GM18873 (cell line): ENCODE measurements around the gene DDRGK1.
"Not testable (repeated sequence)": the region's sequence is repeated elsewhere in the genome, so short reads cannot be mapped to it uniquely, and the experiment has no call there.

Experiments used
- ATAC-seq: cut with Tn5 transposase; IDR thresholded peaks from one replicate; pipeline ENCODE4 v1.9.1; 2021; ENCODE audit warnings: mild to moderate bottlenecking, moderate library complexity, moderate number of reproducible peaks; ENCODE audit not compliant: unreplicated experiment, low FRiP score

The DDRGK1 gene

DNA sequence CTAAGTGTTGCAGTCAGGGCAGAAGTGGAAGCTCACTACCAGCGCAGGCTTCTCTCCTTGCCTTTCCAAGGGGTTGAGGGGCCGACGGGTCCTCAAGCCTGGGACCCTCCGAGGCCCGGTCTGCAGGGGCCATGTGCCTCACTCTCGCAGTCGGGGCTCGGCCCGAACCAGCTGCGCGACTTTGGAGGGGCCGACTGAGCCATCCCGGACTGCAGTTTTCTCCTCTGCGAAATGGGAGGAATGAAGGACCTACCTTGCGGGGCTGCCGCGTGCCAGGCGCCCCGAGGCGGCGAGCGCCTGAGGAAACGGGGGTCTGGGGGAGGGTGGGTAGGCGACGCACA is 36.8 kb downstream of the DDRGK1 start:
- no peak for ATAC-seq

DNA sequence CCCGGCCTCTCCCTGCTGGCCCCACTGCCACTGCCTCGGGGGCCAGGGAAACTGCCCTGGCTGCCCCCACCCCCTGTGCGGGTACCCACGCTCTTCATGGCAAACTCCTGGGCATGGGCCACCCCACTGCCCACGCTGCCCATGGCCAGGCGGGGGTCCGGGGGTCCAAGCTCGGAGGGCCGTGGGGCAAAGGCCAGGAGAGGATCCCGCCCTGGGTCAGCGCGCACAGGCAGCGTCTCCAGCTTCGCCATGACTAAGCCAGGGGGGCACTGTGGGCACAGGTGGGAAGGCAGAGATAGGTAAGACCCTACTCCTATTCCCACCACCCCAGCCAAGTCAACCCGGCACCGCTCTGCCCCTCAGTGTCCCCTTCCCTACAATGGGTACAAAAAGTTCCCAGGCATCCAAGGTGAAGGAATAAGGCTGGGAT is 37.6 kb downstream of the DDRGK1 start:
- ATAC-seq = no peak

DNA sequence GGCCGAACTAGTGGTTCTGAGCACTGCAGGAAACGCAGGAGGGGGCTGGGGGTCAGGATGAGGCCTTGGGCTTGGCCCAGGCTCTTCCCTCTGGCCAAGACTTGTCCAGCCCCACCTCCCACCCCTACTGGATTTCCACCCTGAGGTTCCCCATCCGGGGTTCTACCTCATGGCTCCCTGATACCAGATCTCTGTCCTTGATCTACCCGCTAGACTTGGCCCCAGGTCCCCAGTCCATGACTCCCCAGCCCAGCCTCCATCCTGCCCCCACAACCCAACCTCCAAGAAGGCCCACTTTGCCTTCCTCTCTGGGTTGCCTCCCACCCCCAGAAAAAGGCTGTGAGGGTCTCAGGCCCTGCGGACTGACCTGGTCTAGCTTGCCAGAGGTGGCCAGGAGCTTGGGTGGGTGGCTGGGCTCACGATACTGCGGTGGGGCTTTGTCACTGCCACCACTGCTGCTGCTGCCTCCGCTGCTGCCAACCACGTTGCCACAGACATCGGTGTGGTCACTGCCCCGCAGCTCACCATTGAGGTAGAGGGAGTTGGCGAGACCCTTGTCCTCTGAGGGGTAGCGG is 38.1 kb downstream of the DDRGK1 start:
- no peak for ATAC-seq

DNA sequence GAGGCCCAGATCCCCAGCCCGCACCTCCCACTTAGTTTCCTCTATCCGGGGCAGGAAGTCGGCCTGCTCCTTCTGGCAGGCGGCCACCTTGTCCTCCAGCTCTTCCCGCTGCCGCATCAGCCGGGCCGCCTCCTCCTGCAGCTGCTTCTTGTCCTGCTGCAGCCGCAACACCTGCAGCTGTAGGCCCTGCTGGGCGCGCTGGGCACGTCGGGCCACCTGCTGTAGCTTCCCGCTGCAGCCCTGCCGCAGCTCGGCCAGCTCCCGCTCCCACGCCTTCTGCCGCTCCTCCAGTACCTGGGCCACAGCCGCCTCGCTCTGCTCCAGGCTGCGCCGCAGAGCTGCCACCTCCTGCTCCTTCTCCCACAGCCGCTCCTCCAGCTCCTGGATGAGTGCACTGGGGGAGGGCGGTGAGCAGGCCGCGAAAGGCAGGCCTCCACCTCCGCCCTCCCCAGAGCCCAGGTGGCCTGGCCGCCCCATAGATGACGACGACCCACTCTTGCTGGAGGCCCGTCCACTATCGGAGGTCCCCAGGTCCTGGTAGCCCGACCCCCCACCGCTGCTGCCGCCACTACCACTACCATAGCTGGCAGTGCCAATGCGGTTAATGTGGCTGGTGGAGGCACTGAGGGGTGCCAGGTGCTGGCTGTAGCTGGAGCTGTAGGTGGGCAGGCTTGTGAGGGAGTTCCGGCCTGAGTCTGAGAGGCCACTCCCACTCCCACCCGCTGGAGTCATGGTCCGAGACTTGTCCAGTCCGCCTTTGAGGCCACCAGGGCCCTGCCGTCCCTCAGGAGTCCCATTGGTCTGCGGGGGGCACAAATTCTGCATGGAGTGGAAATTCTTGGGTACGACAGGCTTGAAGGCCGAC is 38.8 kb downstream of the DDRGK1 start:
- ATAC-seq = no peak

DNA sequence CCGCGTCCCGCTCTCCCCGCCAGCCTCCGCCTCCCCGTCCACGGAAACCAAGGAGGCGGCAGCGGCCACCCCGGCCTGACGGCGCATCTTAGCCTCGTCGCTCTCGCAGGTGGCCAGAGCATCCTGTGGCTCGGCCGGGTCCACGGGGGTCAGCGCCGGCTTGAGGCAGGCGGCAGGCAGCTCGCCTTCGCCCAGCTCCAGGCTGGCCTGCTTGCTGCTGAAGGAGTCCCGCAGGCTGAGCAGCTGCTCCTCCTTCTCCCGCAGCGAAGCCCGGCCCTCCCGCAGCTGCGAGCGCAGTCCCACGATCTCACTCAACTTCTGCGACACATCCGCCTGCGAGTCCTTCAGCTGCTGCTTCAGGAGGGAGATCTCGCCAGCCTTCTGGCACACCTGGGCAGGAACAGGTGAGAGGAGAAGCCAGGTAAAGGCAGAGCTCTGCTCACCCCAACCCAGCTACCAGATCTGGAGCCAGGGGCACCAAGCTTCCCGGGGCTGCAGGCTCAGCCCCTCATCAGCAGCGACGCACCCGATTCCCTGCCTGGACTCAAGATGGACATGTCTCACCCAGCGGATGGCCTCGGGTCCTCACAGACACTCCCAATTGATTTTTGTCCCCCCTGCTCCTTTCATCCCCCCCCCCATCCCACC is 39.6 kb downstream of the DDRGK1 start:
- no peak for ATAC-seq

DNA sequence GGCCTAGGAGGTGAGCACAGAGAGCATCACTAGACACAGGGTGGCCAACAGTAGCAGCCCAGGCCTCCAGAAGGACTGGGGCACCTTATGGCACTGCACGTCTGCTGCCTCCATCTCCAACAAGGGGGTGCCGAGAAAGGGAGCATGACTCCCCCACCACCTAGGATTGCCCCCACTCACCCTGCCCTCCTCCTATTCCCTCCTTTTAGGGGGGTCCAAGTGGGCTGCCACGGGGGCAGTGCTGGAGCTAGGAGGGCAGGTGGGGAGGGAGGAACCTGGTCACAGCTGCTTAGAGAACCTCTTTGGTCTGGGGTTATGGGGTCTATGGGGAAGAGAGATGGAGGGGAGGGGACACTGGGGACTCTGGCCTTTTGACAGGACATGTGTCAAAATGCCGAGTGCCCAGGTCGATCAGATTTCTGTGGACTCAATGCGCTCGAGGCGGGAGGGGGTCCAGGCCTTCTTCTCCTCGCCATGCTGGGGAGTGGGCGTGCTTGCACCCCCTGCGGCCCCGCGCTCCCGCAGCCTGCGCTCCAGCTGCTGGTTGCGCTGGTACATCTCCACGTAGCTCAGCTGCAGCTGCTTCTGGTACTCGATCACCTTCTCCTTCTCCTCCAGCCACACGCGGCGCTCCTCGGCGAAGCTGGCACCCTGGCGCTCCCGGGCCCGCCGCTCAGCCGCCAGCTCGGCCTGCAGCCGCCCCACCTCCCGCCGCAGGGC is 40.3 kb downstream of the DDRGK1 start:
- no peak for ATAC-seq

DNA sequence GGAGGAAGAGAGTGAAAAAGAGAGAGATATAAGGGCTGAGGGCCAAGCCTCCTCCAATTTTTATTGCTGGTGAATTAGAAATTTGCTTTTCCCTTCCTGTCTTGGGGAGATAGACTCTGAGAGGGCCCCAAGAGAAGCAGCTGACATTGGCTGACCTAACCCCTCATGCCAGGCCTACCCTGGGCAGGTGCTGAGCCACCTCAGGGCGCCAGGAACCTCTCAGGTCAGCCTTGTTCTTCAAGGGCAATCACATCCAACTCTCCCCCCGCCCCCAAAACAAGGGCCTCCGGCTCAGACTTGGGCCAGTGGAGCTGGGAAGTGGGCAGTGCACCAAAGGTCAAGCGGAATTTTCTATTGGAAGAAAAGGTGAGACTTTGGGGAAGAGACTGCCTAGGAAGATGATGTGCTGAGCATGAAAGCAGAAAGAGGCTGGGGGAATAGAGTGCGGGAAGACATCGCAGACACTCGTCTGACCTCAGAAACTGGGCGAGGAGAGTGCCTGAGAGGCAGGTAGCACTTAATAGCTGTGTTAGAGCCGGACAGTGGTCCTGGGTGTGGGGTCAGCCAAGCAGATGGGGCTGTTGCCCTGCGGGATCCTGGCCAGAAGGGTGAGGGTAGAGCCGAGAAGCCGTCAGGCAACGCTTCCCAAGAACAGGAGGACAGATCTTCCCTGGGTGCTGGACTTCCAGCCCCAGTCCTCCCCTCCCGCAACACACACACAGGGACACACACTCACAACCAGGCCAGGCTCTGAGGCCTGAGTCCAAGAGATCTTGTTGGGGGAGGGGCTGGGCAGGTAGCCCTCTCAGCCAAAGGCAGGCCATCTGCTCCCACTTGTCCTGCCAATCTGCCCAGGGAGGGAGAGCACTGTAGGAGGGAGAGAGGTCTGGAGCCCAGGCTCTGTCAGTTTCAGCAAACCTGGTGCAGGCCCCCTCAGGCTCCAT is 41.1 kb downstream of the DDRGK1 start:
- no peak for ATAC-seq

DNA sequence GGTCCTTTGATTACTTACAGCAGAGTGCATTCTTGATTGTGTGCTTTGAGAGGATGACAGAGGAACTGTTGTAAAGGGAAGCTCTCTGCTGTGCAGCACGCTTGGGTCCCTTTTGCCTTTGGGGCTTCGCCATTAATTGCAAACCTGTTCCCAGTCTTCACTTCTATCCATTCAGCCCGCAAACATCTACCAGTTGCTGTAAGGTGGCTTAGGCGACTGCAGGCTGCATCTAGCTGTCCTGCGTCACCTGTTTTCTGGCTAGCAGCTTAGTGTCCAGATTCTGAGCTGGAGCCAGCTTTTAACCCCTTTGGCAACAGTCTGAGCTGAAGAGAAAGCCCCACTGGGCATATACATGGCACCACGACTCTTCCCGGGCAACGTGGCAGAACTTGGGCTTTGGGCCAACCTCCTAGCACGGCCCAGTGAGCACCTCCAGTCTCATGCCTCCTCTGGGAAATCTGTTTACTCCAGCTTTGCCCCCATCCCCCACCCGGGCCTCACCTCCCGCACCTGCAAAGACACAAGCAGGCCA is 42.3 kb downstream of the DDRGK1 start:
- ATAC-seq = no peak

DNA sequence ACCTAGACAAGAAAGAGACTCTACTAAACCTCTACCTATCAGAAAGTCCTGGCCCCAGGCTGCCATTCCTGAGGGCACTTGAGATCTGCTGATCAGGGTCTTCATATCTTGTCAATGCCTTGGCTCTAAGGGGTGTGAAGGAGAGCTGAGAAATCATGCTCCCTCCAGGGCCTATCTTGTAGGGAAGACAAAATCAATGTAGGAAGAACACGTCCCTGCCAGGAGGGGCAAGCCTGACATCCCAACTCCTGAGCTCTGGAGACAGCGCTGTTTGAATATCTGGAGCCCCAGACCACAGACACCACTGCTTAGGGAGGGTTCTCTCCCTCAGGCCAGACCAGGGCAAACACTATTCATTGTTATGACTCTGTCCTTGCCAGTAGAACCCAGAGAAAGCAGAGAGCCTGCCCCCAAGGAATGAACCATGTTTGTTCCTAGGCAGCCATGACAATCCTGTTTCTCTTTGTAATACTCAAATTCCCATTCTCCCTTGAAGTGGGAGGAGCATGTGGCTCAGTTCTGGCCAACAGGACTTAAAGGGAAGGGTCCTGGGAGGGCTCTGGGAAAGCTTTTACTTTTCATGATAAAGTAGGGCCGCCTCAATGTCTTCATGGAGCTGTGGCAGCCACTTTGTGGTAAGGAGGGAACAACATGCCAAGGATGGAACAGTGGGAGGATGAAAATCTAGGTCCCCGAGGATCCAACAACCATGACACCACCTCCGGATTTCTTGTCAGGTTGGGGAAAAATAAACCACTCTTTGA is 43.0 kb downstream of the DDRGK1 start:
- ATAC-seq = no peak

DNA sequence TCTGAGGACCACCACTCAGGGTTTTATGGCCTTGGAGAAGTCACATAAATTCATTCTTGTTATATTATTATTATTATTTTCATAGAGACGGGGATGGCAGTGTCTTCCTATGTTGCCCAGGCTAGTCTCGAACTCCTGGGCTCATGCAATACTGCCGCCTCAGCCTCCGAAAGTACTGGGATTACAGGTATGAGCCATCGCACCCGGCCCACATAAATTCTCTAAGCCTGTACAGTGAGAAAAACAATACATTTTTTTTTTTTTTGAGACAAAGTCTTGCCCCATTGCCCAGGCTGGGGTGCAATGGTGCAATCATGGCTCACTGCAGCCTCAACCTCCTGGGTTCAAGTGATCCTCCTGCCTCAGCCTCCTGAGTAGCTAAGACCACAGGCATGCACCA is 44.1 kb downstream of the DDRGK1 start:
- ATAC-seq = no peak

DNA sequence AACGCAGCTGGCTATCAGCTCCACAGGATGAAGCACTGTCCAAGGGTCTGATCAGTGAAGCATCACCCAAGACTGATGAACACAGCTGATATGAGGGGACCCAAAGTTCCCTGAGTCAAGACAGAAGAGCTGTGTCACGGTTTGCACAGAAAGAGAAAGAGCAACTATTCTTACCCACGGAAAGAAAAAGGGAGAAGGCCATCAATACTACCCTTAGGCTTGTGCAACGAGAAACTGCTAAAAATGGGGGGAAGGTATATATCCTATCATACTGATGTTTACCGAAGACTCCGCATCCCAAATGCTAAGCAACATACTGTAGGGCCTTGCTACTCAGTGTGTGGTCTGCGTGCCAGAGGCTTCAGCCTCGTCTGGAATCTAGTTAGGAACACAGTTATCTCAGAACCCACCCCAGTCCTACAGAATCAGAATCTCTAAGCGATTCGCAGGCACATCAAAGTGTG is 45.5 kb downstream of the DDRGK1 start:
- no peak for ATAC-seq

DNA sequence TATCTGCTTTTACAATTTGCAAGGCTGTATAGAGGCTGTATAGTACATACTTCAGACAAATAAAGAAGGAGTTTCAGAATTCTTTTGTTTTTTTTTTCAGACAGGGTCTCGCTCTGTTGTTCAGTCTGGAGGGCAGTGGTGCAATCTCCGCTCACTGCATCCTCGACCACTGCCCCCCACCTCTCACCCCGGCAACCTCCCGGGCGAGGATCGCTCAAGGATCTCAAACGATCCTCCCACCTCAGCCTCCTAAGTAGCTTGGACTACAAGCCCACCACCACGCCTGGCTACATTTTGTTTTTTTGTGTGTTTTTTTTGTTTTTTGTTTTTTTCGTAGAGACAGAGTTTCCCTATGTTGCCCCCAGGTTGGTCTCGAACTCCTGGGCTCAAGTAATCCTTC is 46.7 kb downstream of the DDRGK1 start:
- ATAC-seq = no peak

DNA sequence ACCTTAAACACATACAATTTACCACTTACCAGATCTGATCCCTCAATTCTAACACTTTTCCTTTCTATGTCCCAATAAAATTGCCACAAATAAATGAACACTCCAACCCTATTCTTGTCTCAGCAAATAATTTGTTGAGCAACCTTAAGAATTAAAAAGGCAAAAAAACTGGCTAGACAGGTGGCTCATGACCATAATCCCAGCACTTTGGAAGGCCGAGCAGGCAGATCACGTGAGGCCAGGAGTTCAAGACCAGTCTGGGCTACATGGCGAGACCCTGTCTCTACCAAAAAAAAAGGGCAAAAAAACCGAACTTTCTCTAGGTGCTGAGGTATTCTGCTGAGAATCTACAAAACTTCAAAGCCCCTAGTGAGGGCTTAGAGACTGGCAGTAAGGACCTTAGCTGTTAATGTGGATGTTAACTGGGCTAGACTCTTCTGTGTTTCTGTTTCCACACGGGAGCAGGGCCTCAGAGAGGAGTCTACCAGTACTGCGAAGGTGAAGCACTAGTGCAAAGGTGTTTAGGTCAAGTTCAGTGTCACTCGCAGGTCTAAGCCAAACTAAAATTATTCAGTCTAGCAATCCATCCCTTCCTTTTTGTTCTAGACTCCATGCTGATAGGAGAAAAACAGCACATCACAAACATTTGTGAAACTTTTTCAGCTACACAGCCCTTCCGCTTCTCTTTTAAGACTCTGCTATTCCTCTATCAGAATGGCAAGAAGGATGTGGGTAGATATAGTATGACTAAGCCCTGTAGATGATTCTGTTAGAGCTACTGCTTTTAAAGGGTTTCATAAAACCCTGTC is 47.5 kb downstream of the DDRGK1 start:
- ATAC-seq = peak; percentile 66

DNA sequence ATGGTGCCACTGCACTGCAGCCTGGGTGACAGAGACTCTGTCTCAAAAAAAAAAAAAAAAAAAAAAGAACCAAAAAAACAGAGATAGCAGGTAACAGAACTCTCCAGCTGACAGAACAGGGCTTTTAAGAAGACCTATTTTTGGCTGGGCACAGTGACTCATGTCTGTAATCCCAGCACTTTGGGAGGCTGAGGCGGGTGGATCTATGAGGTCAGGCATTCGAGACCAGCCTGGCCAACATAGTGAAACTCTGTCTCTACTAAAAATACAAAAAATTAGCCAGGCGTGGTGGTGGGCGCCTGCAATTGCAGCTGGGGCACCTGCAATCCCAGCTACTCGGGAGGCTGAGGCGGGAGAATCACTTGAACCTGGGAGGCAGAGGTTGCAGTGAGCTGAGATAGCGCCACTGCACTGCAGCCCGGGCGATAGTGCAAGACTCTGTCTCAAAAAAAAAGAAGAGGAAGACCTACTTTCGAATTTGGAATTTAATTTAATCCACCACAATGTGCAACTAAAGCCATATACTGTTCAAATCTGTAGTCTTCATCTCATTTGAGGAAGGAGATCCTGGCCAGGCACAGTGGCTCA is 52.3 kb downstream of the DDRGK1 start:
- not testable (repeated sequence) for ATAC-seq

DNA sequence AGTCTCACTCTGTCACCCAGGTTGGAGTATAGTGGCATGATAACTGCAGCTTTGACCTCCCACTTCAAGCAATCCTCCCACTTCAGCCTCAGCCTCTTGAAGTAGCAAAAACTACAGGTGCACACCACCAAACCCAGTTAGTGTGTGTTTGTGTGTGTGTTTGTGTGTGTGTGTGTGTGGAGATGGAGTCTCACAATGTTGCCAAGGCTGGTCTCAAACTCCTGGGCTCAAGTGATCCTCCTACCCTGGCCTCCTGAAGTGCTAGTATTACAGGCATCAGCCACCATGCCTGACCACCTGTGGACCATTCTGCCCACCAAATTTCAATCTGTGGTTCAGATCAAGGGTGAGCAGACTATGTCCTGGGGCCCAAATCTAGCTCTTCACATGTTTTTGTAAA is 53.6 kb downstream of the DDRGK1 start:
- no peak for ATAC-seq

DNA sequence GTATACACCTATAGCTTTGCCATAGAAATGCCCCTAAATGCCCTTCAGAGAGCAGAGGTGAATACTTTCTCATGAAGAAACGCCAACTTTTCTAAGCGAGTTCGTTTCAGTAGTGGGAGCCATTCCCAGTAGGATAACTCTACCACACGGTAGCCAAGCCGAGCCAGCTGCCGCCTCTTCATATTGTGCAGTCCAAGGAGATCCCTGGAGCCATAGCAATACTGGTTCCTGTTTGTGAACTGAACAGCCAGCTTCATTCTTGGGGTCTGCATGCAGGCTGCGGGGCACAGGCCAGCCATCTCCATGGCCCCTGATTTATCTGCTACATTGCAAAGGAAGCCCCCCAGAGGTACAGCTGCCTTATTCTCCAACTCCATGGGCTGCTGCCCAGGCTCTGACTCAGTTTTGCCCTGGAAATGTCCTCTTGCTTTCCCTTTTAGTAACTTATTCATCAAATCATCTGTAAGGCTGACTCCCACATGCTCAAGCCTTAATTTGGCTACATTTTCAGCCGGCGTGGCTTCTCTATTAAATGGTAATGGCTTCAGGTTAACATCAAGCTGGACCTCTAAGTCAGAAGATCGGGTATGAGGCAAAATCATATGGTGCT is 57.6 kb downstream of the DDRGK1 start:
- ATAC-seq = no peak

DNA sequence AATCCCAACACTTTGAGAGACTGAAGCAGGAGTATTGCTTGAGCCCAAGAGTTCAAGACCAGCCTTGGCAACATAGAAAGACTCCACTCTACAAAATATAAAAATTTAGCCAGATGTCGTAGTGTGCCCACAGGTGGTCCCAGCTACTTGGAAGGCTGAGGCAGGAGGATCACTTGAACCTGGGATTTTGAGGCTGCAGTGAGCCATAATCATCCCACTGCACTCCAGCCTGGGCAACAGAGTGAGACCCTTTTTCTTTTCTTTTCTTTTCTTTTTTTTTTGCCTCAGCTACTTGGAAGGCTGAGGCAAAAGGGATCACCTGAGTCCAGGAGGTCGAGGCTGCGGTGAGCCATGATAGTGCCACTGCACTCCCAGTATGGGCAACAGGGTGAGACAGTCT is 62.7 kb downstream of the DDRGK1 start:
- ATAC-seq = no peak
